CMK (cell line): Measurements from ENCODE around the gene KIF1B.
"Not testable (repeated sequence)": the region's sequence is repeated elsewhere in the genome, so short reads cannot be mapped to it uniquely, and the experiment has no call there.

ENCODE experiments used
- DNase-seq: peaks from one replicate; pipeline ENCODE4 v3.0.0-alpha.2; 2010; ENCODE audit warnings: low read depth

Gene KIF1B

GRCh38 chr1:10236405-10237156 lies 26.2 kb downstream of the KIF1B start:
- no peak for DNase-seq

- no peak for DNase-seq
These were observed 26.8 kb downstream of the KIF1B start for GRCh38 chr1:10237157-10237539.

GRCh38 chr1:10242135-10242534 lies 31.8 kb downstream of the KIF1B start:
- DNase-seq = no peak

GRCh38 chr1:10242811-10243210 lies 32.4 kb downstream of the KIF1B start:
- DNase-seq = no peak

- no peak for DNase-seq
These were observed 35.3 kb downstream of the KIF1B start for GRCh38 chr1:10245674-10246073.

DNA sequence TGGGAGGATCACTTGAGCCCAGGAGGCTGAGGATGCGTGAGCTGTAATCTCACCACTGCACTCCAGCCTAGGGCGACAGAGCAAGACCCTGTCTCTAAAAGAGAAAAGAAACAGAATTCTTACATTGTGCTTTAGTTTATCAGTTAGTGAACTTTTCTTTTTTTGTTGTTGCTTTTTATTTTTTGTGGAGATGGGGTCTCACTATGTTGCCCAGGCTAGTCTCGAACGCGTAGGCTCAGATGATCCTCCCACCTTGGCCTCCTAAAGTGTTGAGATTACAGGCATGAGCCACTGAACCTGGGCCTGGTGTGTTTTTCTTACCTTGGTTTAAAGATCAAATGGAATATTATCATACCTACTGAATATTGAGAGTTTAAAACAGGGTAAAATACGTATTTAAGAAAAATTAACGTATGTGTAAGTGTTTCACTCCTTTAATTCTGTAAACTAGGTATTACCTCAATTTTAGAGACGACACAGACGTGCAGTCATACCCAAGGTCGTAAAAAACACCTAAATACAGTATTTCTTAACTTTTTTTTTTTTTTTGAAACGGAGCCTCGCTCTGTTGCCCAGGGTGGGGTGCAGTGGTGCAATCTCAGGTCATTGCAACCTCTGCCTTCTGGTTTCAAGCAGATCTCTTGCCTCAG lies 39.6 kb downstream of the KIF1B start:
- no peak for DNase-seq

DNA sequence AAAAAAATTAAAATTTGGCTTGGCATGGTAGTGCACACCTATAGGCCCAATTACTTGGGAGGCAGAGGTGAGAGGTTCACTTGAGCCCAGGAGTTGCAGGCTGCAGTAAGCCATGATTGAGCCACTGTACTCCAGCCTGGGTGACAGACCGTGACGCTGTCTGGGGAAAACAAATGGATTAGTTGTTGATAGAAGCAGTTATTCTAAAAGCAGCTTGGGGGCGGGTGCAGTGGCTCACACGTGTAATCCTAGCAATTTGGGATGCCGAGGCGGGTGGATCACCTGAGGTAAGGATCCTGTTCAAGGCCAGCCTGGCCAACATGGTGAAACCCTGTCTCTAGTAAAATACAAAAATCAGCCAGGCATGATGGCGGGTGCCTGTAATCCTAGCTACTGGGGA lies 40.3 kb downstream of the KIF1B start:
- no peak for DNase-seq

DNA sequence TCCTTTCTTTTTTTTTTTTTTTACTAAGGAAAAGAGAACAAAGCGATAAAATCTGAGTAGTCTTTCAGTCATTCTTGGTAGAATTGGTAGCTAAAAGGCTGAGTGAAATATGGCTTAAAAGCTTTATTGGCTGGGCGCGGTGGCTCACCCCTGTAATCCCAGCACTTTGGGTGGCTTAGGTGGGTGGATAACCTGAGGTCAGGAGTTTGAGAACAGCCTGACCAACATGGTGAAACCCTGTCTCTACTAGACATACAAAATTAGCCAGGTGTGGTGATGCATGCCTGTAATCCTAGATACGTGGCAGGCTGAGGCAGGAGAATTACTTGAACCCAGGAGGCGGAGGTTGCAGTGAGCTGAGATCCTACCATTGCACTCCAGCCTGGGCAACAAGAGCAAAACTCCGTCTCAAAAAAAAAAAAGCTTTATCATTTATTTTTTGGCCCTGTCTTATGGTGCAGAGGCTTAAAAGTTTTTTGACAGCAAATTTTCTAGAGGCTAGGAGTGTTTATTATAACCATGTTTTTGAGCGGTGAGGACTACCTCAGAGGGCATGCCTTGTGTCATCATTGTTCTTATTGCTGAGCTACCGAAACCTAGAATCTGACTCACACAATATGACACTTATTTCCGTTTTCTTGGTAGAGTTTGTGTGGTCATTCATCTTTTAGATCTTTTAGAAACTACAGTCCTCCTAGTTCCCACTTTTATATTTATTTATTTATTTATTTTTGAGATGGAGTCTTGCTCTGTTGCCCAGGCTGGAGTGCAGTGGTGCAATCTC lies 41.1 kb downstream of the KIF1B start:
- not testable (repeated sequence) for DNase-seq

DNA sequence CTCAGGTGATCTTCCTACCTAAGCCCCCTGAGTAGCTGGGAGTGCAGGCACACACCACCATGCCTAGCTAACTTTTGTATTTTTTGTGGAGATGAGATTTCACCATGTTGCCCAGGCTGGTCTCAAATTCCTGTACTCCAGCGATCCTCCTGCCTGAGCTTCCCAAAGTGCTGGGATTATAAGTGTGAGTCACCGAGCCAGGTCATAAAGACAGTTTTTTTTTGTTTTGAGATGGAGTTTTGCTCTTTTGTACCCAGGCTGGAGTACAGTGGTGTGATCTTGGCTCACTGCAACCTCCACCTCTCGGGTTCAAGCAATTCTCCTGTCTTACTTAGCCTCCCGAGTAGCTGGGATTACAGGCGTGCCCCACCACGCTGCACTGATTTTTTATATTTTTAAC lies 42.1 kb downstream of the KIF1B start:
- no peak for DNase-seq

- DNase-seq = no peak
These were observed 42.8 kb downstream of the KIF1B start for GRCh38 chr1:10253149-10253548.

- DNase-seq = no peak
These were observed 43.4 kb downstream of the KIF1B start for GRCh38 chr1:10253755-10254154.

DNA sequence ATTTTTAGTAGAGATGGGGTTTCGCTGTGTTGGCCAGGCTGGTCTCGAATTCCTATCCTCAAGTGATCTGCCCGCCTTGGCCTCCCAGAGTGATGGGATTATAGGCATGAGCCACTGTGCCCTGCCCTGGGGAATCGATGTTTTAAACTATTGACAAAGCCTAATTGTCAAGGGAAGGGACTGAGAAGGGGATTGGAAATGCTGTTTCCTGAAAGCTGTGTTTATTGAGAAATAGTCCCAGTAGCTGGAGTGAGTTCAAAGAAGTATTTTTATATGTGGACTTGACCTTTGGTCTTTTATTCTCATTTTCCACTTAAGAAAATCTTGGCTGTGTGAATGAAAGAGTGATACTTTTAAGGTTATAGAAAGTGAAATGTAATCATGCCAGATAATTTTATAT lies 47.5 kb downstream of the KIF1B start:
- no peak for DNase-seq

DNA sequence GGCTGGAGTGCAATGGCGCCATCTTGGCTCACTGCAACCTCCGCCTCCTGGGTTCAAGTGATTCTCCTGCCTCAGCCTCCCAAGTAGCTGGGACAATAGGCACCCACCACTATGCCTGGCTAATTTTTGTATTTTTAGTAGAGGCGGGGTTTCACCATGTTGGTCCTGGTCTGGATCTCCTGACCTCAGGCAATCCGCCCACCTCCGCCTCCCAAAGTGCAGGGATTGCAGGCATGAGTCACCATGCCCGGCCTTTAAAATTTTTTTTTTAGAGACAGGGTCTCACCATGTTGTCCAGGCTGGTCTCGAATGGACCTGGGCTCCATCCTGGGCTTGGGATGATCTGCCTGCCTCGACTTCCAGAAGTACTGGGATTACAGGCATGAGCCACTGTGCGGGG lies 49.2 kb downstream of the KIF1B start:
- not testable (repeated sequence) for DNase-seq

DNA sequence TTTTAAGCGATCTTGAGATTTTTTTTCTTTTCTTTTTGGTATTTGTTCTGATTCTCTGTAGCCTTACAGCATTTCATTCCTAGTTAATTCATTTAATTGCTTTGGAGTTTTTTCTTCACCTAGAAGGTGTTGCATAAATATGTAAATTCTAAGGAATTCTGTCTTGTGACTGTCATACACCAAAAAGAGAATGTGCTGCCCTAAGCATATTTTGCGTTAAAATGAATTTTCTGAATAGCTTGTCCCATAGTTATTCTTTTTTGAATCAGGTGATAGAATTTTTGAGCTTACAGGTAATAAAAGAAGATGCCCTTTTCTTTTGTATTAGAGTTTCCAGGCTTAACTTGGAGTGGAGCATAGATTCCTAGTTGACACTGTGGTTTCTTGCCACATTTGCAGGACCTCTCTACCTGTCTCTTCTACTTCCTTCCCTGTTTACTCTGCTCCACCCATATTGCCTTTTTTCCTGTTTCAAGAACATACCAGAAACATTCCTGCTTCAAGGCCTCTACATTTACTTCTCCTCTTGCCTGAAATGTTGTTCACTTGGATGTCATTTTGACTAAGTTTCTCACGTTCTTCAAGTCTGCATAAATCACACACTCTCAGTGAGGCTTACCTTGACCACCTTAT lies 53.2 kb downstream of the KIF1B start:
- no peak for DNase-seq

- DNase-seq = no peak
These were observed 54.7 kb downstream of the KIF1B start for GRCh38 chr1:10265027-10265426.

- DNase-seq = no peak
These were observed 55.5 kb downstream of the KIF1B start for GRCh38 chr1:10265900-10266299.

DNA sequence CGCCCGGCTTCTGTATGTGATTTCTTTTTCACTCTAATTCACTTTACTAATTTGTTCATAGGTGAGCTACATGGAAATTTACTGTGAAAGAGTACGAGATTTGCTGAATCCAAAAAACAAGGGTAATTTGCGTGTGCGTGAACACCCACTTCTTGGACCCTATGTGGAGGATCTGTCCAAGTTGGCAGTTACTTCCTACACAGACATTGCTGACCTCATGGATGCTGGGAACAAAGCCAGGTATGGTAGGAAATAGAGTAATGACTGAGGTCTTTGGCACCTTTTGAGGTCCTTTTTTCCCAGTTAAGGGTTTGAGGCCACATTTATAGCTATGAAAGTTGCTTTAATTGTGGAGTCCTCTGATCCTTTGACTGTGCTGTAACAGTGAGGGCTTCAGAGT lies 56.9 kb downstream of the KIF1B start:
- no peak for DNase-seq

GRCh38 chr1:10267921-10268320 lies 57.6 kb downstream of the KIF1B start:
- DNase-seq = no peak

DNA sequence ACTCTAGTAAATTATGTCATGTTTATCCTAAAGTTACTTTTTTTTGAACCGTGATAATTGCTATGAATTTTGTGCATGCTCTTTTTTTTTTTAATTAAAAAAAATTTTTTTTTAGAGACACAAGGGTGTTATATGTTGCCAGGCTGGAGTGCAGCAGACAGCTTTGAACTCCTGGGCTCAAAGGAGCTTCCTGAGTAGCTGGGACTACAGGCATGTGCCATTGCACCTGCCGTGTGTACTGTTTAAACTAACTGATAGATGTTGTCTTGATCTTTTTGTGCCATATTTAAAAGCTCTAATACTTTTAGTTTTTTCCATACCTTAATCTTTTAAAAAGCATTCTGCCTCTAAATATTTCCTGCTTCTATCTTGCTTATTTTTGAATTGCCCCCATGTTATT lies 60.7 kb downstream of the KIF1B start:
- DNase-seq = no peak

- no peak for DNase-seq
These were observed 61.5 kb downstream of the KIF1B start for GRCh38 chr1:10271869-10272268.

DNA sequence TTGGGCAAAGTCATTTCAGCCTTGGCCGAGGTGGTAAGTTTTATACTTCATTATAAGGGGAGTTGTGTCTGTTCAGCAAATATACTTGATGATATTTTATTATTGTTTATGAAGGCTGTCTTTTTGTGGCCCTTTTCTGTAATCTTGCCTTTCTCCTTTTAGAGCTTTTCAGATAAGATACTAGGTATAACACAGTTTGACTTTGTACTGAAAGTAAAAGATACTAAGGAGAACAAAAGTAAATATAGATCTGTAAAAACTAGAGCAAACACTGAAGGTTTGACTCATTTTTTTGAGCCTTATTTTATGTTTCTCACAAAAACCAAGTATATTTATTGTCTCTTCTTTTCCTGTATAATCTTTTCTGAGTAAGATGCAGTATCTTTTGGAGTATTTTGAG lies 61.9 kb downstream of the KIF1B start:
- DNase-seq = no peak

DNA sequence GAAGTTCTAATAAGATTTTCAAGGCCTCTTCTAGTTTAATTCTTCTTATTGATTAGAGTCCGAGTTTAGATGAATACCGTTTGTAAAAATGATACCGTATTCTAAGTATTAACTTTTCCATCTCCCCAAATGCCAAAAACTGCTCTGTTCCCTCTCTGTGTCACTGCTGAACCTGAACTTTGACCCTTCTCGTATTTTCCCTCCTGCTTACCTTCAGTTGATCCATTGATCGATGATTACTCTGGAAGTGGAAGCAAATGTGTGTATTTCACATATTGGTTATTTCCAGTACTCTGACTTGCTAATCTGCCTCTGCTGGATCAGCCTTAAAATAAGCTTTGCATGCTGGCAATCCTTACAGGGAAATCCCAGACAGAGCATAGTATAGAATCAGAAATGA lies 68.5 kb downstream of the KIF1B start:
- no peak for DNase-seq
